ENCODE results near the gene HBEGF.

Gene HBEGF

GRCh38 chr5:140329739-140330481 lies 16.5 kb downstream of the HBEGF start:
- peak overlapping the region; percentile 100 for H3K27ac ChIP-seq
- no peak for TF ChIP-seq CTCF (conservative IDR thresholded peaks at IDR 0.05)

GRCh38 chr5:140328036-140328764 lies 18.2 kb downstream of the HBEGF start:
- TF ChIP-seq CTCF (conservative IDR thresholded peaks at IDR 0.05) = no peak
- H3K27ac ChIP-seq = peak overlapping the region; percentile 100

GRCh38 chr5:140327589-140327988 lies 18.8 kb downstream of the HBEGF start:
- no peak for TF ChIP-seq CTCF (conservative IDR thresholded peaks at IDR 0.05)

DNA sequence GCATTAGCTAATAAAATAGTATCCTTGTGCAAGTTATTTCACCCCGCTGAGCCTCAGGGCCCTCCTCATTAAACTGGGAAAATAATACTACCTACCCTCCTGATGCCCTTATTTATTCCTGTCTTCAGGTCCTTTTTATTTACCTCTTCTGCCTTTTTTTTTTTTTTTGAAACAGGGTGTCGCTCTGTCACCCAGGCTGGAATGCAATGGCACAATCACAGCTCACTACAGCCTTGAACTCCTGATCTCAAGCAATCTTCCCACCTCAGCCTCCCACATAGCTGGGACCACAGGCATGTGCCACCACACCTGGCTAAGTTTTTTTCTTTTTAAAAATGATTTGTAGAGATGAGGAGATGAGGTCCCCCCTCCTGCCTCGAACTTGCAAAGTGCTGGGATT lies 20.9 kb downstream of the HBEGF start:
- peak overlapping the region; percentile 100 for H3K27ac ChIP-seq
- TF ChIP-seq CTCF (conservative IDR thresholded peaks at IDR 0.05) = no peak

More at GRCh38 chr5:140327589-140327988, 18.8 kb downstream of the HBEGF start:
- H3K27ac ChIP-seq = peak overlapping the region; percentile 100

- TF ChIP-seq CTCF (conservative IDR thresholded peaks at IDR 0.05) = no peak
- H3K27ac ChIP-seq = peak overlapping the region; percentile 100
Observed at GRCh38 chr5:140324617-140325241, 21.7 kb downstream of the HBEGF start.

- peak overlapping the region; percentile 100 for H3K27ac ChIP-seq
- TF ChIP-seq CTCF (conservative IDR thresholded peaks at IDR 0.05) = no peak
Observed at GRCh38 chr5:140324041-140324600, 22.3 kb downstream of the HBEGF start.

All from VCaP (cell line).